ENCODE measurements around the gene NT5DC2.

Gene NT5DC2

DNA sequence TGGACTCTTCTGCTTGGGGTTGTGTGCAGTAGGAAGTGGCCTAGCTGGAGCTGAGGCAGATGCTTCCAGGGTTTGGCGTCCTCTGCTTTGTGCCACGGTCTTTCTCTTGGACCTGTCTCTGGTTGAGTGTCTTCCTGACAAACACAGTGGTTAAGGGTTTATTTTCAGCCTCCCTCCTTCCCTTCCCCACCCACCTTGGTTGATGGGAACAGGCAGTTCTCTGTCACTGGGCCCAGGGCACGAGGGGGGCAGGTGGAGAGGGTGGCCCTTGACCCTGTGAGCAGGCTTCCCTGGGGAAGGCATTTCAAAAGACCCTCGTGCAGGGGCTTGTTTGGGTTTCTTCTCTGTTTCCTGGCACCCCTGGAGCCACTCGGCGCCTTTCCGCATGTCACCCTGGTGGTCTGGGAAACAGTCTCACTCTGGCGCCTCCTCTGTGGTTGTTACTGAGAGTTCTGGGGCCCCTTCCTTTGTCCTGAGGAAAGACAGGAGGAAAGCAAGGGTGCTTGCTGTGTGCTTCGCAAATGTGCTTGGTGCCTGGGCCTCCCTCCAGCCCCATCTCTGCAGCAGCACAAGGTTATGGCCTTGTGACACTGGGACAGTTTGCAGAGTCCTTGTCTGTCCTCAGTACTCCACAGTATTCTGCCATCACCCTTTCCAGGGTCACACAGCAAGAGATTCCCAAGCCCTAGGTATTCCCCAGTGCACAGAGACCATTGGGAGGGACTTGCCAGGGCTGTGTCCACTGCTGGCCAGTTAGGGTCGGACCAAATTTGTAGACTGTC lies 48.8 kb downstream of the NT5DC2 start:
- TF ChIP-seq, protein P1, sequence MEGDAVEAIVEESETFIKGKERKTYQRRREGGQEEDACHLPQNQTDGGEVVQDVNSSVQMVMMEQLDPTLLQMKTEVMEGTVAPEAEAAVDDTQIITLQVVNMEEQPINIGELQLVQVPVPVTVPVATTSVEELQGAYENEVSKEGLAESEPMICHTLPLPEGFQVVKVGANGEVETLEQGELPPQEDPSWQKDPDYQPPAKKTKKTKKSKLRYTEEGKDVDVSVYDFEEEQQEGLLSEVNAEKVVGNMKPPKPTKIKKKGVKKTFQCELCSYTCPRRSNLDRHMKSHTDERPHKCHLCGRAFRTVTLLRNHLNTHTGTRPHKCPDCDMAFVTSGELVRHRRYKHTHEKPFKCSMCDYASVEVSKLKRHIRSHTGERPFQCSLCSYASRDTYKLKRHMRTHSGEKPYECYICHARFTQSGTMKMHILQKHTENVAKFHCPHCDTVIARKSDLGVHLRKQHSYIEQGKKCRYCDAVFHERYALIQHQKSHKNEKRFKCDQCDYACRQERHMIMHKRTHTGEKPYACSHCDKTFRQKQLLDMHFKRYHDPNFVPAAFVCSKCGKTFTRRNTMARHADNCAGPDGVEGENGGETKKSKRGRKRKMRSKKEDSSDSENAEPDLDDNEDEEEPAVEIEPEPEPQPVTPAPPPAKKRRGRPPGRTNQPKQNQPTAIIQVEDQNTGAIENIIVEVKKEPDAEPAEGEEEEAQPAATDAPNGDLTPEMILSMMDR (IDR thresholded peaks at IDR 0.05; ENCODE audit: poor library complexity, severe bottlenecking): no peak
- H3K27me3 ChIP-seq (ENCODE audit: insufficient read depth, poor library complexity, severe bottlenecking): no peaks in the 10 kb centered on the region
- no peaks in the 10 kb centered on the region for H3K9me3 ChIP-seq (ENCODE audit: severe bottlenecking)
- DNase-seq (ENCODE audit: low spot score) (no peak), ATAC-seq (ENCODE audit: low read depth) (no peak)
- no peak overlapping the region for H3K4me3 ChIP-seq (ENCODE audit: severe bottlenecking)
- H3K4me1 ChIP-seq (ENCODE audit: insufficient read depth, poor library complexity, severe bottlenecking): peaks cover 8% of the 10 kb centered on the region
- H3K36me3 ChIP-seq (ENCODE audit: low read depth): peaks cover 48% of the 10 kb centered on the region
- peak overlapping the region; percentile 54 for H3K27ac ChIP-seq (ENCODE audit: poor library complexity, severe bottlenecking)

DNA sequence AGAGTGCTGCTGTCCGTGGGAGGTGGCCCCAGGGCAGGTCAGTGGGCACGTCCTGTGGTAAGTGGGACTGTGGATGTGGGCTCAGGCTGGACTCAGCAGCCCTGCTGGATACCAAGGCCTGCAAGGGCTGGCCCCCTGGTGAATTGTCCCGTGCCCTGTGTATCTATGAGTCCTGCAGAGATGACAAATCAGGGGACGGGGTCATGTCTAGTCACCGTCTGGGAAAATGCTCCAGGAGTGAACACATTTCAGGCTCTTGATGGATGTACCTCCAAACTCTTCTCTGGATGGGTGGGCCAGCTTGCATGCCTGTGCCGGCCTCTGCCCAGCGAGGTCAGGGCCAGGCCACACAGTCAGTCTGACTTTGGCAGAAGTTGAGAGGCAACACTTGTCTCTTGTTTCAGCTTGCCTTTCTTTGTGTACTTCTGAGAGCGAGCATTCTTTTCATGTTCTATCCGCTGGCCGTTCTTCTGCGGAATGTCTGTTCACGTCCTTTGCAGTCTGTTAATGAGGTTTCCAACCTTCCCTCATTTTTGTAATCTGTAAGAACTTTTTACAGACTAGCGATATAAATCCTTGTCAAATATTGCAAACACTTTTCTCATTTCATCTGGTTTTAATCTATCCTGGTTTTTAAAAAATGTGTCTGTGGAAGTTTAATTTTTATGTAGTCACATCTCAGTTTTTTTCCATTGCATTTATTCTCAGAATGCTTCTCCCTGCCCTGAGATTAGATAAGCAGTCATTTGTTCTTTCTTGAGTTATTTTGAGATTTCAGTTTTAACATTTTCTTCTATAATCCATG lies 49.9 kb downstream of the NT5DC2 start:
- Histone ChIP-seq H3K36me3 (ENCODE audit: low read depth) (peaks cover 47% of the 10 kb centered on the region), H3K9me3 (ENCODE audit: severe bottlenecking) (no peaks in the 10 kb centered on the region), H3K4me3 (ENCODE audit: severe bottlenecking) (no peak overlapping the region), H3K27ac (ENCODE audit: poor library complexity, severe bottlenecking) (peak overlapping the region; percentile 54), H3K4me1 (ENCODE audit: insufficient read depth, poor library complexity, severe bottlenecking) (peaks cover 8% of the 10 kb centered on the region), H3K27me3 (ENCODE audit: insufficient read depth, poor library complexity, severe bottlenecking) (no peaks in the 10 kb centered on the region)
- TF ChIP-seq, protein P1 (IDR thresholded peaks at IDR 0.05; ENCODE audit: poor library complexity, severe bottlenecking): no peak
- ATAC-seq (ENCODE audit: low read depth) (peak; percentile 69), DNase-seq (ENCODE audit: low spot score) (no peak)

DNA sequence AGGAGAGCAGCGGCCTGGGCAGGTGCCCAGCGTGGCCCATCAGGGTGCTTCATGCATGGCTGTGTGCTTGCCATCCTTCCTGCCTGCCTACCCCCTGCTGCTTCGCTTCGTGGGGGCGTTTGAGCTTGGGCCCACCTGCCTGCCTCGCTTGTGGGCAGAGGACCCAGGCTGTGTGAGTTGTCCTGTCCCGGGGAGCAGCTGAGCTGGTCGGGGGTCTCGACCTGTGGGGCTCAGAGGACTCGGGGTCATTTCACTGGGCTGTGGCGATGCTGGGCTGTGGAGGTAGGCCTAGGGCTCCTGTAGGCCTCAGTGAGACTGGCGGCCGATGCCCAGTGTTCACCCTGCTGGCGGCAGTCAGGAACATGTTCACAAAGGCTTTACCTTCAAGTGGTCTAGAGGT lies 50.6 kb downstream of the NT5DC2 start:
- H3K27me3 ChIP-seq (ENCODE audit: insufficient read depth, poor library complexity, severe bottlenecking): no peaks in the 10 kb centered on the region
- DNase-seq (ENCODE audit: low spot score) (peak; percentile 62), ATAC-seq (ENCODE audit: low read depth) (peak; percentile 9; the same call in 2 of the 3 replicates)
- peaks cover 8% of the 10 kb centered on the region for H3K4me1 ChIP-seq (ENCODE audit: insufficient read depth, poor library complexity, severe bottlenecking)
- no peak overlapping the region for H3K4me3 ChIP-seq (ENCODE audit: severe bottlenecking)
- TF ChIP-seq, protein P1 (IDR thresholded peaks at IDR 0.05; ENCODE audit: poor library complexity, severe bottlenecking): no peak
- H3K36me3 ChIP-seq (ENCODE audit: low read depth): peaks cover 52% of the 10 kb centered on the region
- no peaks in the 10 kb centered on the region for H3K9me3 ChIP-seq (ENCODE audit: severe bottlenecking)
- H3K27ac ChIP-seq (ENCODE audit: poor library complexity, severe bottlenecking): peak overlapping the region; percentile 54

DNA sequence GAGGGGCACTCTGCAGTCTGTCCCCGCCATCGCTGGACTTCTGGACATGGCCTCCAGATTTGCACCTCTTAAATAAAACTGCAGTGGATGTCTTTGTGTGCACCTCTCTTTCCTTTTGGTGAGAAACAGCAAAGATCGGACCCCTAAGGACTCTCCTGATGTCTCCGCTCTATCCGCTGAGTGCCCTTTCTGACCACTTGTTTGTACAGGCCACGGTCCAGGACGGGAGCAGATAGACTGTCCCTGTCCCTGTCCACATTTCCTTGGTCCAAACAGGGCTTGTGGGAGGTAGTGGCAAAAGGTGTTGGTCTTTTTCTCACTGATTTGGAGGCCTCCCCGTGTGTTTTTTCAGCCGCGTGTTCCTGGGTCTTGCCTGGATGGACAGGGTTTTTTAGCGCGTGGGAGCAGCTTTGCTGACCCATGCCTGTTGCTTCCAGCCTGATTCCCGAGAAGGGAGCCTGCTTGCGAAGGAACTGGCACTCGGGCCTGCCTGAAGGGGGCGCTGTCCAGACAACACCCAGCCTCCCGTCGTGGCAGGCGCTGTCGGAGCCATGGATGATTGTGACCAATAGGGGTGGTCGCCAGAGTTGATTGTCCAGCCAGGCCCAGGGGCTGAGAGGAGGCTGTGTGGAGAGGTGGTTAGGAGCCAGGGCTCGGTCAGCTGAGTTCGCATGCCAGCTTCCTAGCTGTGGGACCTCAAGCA lies 51.7 kb downstream of the NT5DC2 start:
- Histone ChIP-seq H3K36me3 (ENCODE audit: low read depth) (peaks cover 59% of the 10 kb centered on the region), H3K4me1 (ENCODE audit: insufficient read depth, poor library complexity, severe bottlenecking) (peaks cover 8% of the 10 kb centered on the region), H3K4me3 (ENCODE audit: severe bottlenecking) (no peak overlapping the region), H3K9me3 (ENCODE audit: severe bottlenecking) (no peaks in the 10 kb centered on the region), H3K27ac (ENCODE audit: poor library complexity, severe bottlenecking) (no peak overlapping the region), H3K27me3 (ENCODE audit: insufficient read depth, poor library complexity, severe bottlenecking) (no peaks in the 10 kb centered on the region)
- no peak for ATAC-seq (ENCODE audit: low read depth)
- peak; percentile 67 for DNase-seq (ENCODE audit: low spot score)
- TF ChIP-seq, protein P1 (IDR thresholded peaks at IDR 0.05; ENCODE audit: poor library complexity, severe bottlenecking): no peak
